Measurements from ENCODE around the gene HSP90AA1.

- TF ChIP-seq CTCF (conservative IDR thresholded peaks at IDR 0.05; ENCODE audit: low read length) = no peak
- TF ChIP-seq EZH2phosphoT487 (IDR thresholded peaks at IDR 0.05; ENCODE audit: borderline replicate concordance) = no peak
These were observed 1.4 kb downstream of the HSP90AA1 start for GRCh38 chr14:102085488-102085887.

All from Loucy (cell line).